Testis (tissue), 3 donors: ENCODE results near the gene EPS15. TPM values are rescaled to one million over a fixed set of nuclear protein-coding genes. Genes with fewer than 3 reads are reported as not detected.
"Not testable (repeated sequence)": the region's sequence is repeated elsewhere in the genome, so short reads cannot be mapped to it uniquely, and the experiment has no call there.

Experiments
- DNase-seq: peaks from one replicate; pipeline ENCODE4 v3.0.0-alpha.2; 2019
- H3K27ac ChIP-seq, 2 donors: fragments of 200-600 bp; sonication (generic); one replicate each; pipeline ENCODE4 v1.5.1; 2019
- H3K27me3 ChIP-seq: fragments of 200-600 bp; sonication (generic); one replicate; pipeline ENCODE4 v1.5.1; 2019
- H3K36me3 ChIP-seq: fragments of 200-600 bp; sonication (generic); one replicate; pipeline ENCODE4 v1.5.1; 2017; ENCODE audit warnings: low read depth; ENCODE audit errors: missing control alignments
- H3K4me1 ChIP-seq: fragments of 200-600 bp; sonication (generic); one replicate; pipeline ENCODE4 v1.5.1; 2019
- H3K4me3 ChIP-seq, 2 donors: fragments of 200-600 bp; sonication (generic); one replicate each; pipeline ENCODE4 v1.5.1; 2017 to 2019
- H3K9me3 ChIP-seq: fragments of 200-600 bp; sonication (generic); one replicate; pipeline ENCODE4 v1.5.1; 2017
- CTCF ChIP-seq, 3 experiments: fragments of 450-650 bp in 2 of 3; fragments of 200-600 bp in 1 of 3; sonication (generic) in 1 of 3; IDR thresholded peaks; one replicate each; pipeline ENCODE4 v1.5.1; 2016 to 2019; ENCODE audit warnings: antibody characterized with exemption in 3 of 3, mild to moderate bottlenecking in 2 of 3, moderate library complexity in 1 of 3
- POLR2A ChIP-seq: fragments of 450-650 bp; IDR thresholded peaks from one replicate; pipeline ENCODE4 v1.6.1; 2017; ENCODE audit warnings: antibody characterized with exemption, mild to moderate bottlenecking, moderate library complexity
- WGBS, 2 donors: methylation state at CpG; one replicate each; pipeline ENCODE4 v1.1.5; 2018; 5-methylcytosine and 5-hydroxymethylcytosine counted together
- intact Hi-C: fragments of 100-400 bp; cut with DNase I; formaldehyde crosslinking; loops from one replicate; pipeline ENCODE4 v1.15.1; 2023; ENCODE audit warnings: low total_unique reads
- polyA plus RNA-seq: library from polyadenylated mRNA; stranded (reverse); fragments of 350-450 nt; fragmentation: Illumina TruSeq; extraction: RNeasy Lipid Tissue Mini Kit (QIAGEN cat#74804); gene quantifications from one replicate; pipeline ENCODE4 v1.2.3, GENCODE V29; 2014; ENCODE audit warnings: low read depth, low replicate concordance; ENCODE audit not compliant: insufficient read depth
- total RNA-seq, 2 donors: library from RNA; depleted of rRNA; stranded (reverse); fragments of >200 nt; gene quantifications; one replicate each; pipeline ENCODE4 v1.2.3, GENCODE V29; 2016

Gene EPS15
- total and polyA plus RNA-seq, 3 donors from 2014 or later: 77.2 to 127 (median 108) TPM

- Histone ChIP-seq H3K9me3 (no peaks in the 10 kb centered on the region), H3K36me3 (no peaks in the 10 kb centered on the region), H3K27ac (no peak overlapping the region), H3K27me3 (no peaks in the 10 kb centered on the region), H3K4me3 (no peak overlapping the region), H3K4me1 (no peaks in the 10 kb centered on the region)
- no peak for DNase-seq
- TF ChIP-seq CTCF (IDR thresholded peaks at IDR 0.05): no peak
- TF ChIP-seq POLR2A: no peak
- intact Hi-C loops: no loop called here
These were observed 102.2 kb downstream of the EPS15 start for GRCh38 chr1:51416910-51417309.

DNA sequence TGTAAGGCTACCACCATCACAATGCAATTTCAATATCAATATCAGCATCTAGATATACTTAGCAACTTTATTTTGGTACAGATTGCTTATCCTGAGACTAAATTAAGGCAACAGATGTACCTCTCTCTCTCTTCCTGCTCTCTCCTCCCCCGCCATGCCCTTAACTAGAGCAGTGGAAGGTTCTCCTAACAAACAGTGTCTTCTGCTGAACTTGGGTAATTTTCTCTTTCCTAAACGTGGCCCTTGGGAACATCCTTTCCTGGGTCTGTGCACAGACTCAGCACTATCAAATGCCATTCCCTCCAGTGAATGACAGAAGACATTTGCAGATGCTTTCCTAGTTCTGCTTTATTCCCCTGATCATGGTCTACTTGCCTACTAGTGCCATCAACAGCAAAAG, 103.1 kb downstream of the EPS15 start:
- Histone ChIP-seq H3K9me3 (no peaks in the 10 kb centered on the region), H3K27me3 (no peaks in the 10 kb centered on the region), H3K27ac (no peak overlapping the region), H3K4me3 (no peak overlapping the region), H3K4me1 (no peaks in the 10 kb centered on the region), H3K36me3 (no peaks in the 10 kb centered on the region)
- no peak for TF ChIP-seq CTCF (IDR thresholded peaks at IDR 0.05)
- TF ChIP-seq POLR2A: no peak
- DNase-seq: no peak
- 77 to 80% methylated on average over 2 of the region's 2 CpGs for WGBS, 2 donors
- intact Hi-C loops: no loop called here

DNA sequence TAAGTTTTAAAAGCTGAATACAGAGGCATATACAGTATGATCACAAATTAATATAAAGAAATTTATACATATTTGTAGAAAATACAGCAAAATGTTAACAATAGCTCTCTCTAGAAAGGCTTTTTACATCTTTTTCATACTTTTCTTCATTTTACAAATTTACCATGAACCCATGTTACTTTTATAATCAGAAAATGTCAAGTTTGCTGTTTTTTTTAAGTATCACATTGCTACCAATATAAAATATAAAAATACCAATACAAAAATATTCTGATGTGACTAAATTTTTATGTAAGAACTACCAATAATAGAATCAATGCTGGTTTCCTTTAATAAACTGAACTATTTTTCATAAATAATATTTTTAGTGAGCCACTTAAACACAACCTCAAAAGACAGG, 104.3 kb downstream of the EPS15 start:
- Histone ChIP-seq H3K4me3 (no peak overlapping the region), H3K4me1 (no peaks in the 10 kb centered on the region), H3K9me3 (no peaks in the 10 kb centered on the region), H3K27ac (no peak overlapping the region), H3K27me3 (no peaks in the 10 kb centered on the region), H3K36me3 (no peaks in the 10 kb centered on the region)
- intact Hi-C loops: no loop called here
- TF ChIP-seq POLR2A (no peak), CTCF (IDR thresholded peaks at IDR 0.05) (no peak)
- DNase-seq: no peak

GRCh38 chr1:51411820-51412219, 107.2 kb downstream of the EPS15 start:
- intact Hi-C loops, H3K36me3 ChIP-seq, DNase-seq, H3K9me3 ChIP-seq, H3K4me1 ChIP-seq, H3K27me3 ChIP-seq, H3K4me3 ChIP-seq, H3K27ac ChIP-seq: not testable (repeated sequence)
- 90 to 95% methylated on average over 5 of the region's 5 CpGs for WGBS, 2 donors

GRCh38 chr1:51410568-51411460, 108.3 kb downstream of the EPS15 start:
- H3K4me1 ChIP-seq: no peaks in the 10 kb centered on the region
- intact Hi-C loops: no loop called here
- H3K36me3 ChIP-seq: no peaks in the 10 kb centered on the region
- H3K9me3 ChIP-seq: no peaks in the 10 kb centered on the region
- no peaks in the 10 kb centered on the region for H3K27me3 ChIP-seq
- no peak overlapping the region for H3K27ac ChIP-seq
- TF ChIP-seq CTCF (IDR thresholded peaks at IDR 0.05) (no peak), POLR2A (no peak)
- no peak for DNase-seq
- no peak overlapping the region for H3K4me3 ChIP-seq
- 75 to 80% methylated on average over 5 of the region's 5 CpGs for WGBS, 2 donors

DNA sequence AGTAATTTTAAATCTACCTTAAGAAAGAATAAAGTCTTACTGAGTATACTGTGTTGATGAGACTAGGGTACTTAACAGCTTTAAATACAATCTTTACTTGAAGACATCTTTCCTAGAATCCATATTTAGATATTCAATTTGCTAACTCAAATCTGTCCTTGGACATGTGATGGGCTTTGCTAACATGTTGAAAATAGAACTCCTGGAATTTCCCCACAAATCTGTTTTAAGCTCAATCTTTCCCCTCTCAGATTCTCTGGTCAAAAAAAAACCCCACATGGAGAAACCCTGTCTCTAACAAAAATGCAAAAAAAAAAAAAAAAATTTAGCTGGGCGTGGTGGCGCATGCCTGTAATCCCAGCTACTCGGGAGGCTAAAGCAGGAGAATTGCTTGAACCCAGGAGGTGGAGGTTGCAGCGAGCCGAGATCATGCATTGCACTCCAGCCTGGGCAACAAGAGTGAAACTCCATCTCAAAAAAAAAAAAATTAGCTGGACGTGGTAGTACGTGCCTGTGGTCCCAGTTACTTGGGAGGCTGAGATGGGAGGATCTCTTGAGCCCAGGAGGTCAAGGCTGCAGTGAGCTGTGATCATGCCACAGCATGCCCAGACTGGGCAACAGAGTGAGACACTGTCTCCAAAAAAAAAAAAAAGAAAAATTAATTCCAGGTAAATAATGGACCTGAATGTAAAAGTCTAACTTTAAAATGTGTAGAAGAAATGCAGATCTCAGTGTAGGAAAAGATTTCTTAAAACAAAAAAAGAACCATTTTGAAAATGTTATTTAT, 109.1 kb downstream of the EPS15 start:
- intact Hi-C loops, H3K27me3 ChIP-seq, H3K9me3 ChIP-seq, H3K4me3 ChIP-seq, DNase-seq, H3K27ac ChIP-seq, H3K36me3 ChIP-seq, H3K4me1 ChIP-seq: not testable (repeated sequence)
- 89 to 94% methylated on average over 7 of the region's 7 CpGs for WGBS, 2 donors
